Thyroid gland (tissue), 4 donors: Measurements from ENCODE around the gene PCBP3.

Source experiments
- CTCF ChIP-seq, 6 experiments: fragments of 200-600 bp in 3 of 6; fragments of 450-650 bp in 3 of 6; sonication (generic) in 3 of 6; IDR thresholded peaks; one replicate each; pipeline ENCODE4 v1.5.1; 2016 to 2019; ENCODE audit warnings: antibody characterized with exemption in 6 of 6, mild to moderate bottlenecking in 2 of 6, inconsistent platforms in 1 of 6, moderate library complexity in 1 of 6
- POLR2A ChIP-seq, 2 donors: fragments of 450-650 bp; IDR thresholded peaks; one replicate each; pipeline ENCODE4 v1.6.1; 2017; ENCODE audit warnings: antibody characterized with exemption in 2 of 2, mild to moderate bottlenecking in 2 of 2, moderate library complexity in 1 of 2

- no peak for TF ChIP-seq POLR2A (IDR thresholded peaks at IDR 0.05)
- TF ChIP-seq CTCF (IDR thresholded peaks at IDR 0.05), result no peak
Observed at GRCh38 chr21:45913886-45914285, 270.4 kb downstream of the PCBP3 start.
